Thyroid gland (tissue), 4 donors: Measurements from ENCODE around the gene SRRM2. TPM values are rescaled to one million over a fixed set of nuclear protein-coding genes. Genes with fewer than 3 reads are reported as not detected.

Source experiments
- DNase-seq, 2 donors: peaks; one replicate each; pipeline ENCODE4 v3.0.0-alpha.2; 2019
- H3K27ac ChIP-seq, 3 donors: fragments of 200-600 bp; sonication (generic); 1 replicate in 2 of 3; 2 replicates in 1 of 3; pipeline ENCODE4 v1.5.1; 2016 to 2019; ENCODE audit warnings: mild to moderate bottlenecking in 1 of 3, moderate library complexity in 1 of 3
- H3K27me3 ChIP-seq: fragments of 200-600 bp; sonication (generic); one replicate; pipeline ENCODE4 v1.5.1; 2019
- H3K36me3 ChIP-seq, 2 donors: fragments of 200-600 bp; sonication (generic); one replicate each; pipeline ENCODE4 v1.5.1; 2016 to 2019
- H3K4me1 ChIP-seq, 2 donors: fragments of 200-600 bp; sonication (generic); one replicate each; pipeline ENCODE4 v1.5.1; 2017 to 2019
- H3K4me3 ChIP-seq, 3 donors: fragments of 200-600 bp; sonication (generic); replicated peaks in 1 of 3; 1 replicate in 2 of 3; 2 replicates in 1 of 3; pipeline ENCODE4 v1.5.1; 2016; ENCODE audit warnings: mild to moderate bottlenecking in 1 of 3
- H3K9me3 ChIP-seq: fragments of 200-600 bp; sonication (generic); one replicate; pipeline ENCODE4 v1.5.1; 2017
- POLR2A ChIP-seq, 2 donors: fragments of 450-650 bp; IDR thresholded peaks; one replicate each; pipeline ENCODE4 v1.6.1; 2017; ENCODE audit warnings: antibody characterized with exemption in 2 of 2, mild to moderate bottlenecking in 2 of 2, moderate library complexity in 1 of 2
- WGBS, 2 donors: methylation state at CpG; one replicate each; pipeline ENCODE4 v1.1.5; 2017; 5-methylcytosine and 5-hydroxymethylcytosine counted together
- intact Hi-C: fragments of 100-400 bp; cut with DNase I; formaldehyde crosslinking; loops from one replicate; pipeline ENCODE4 v1.15.1; 2023
- total RNA-seq, 4 donors: library from RNA; depleted of rRNA; stranded (reverse); fragments of >200 nt; gene quantifications; one replicate each; pipeline ENCODE4 v1.2.3, GENCODE V29; 2016
- TF ChIP-seq, protein P1 (sequence below), 6 experiments: fragments of 200-600 bp in 3 of 6; fragments of 450-650 bp in 3 of 6; sonication (generic) in 3 of 6; IDR thresholded peaks; one replicate each; pipeline ENCODE4 v1.5.1; 2016 to 2019; ENCODE audit warnings: antibody characterized with exemption in 6 of 6, mild to moderate bottlenecking in 2 of 6, inconsistent platforms in 1 of 6, moderate library complexity in 1 of 6

SRRM2 gene
- total RNA-seq, 4 donors from 2014 or later = 262 to 378 (median 312) TPM

DNA sequence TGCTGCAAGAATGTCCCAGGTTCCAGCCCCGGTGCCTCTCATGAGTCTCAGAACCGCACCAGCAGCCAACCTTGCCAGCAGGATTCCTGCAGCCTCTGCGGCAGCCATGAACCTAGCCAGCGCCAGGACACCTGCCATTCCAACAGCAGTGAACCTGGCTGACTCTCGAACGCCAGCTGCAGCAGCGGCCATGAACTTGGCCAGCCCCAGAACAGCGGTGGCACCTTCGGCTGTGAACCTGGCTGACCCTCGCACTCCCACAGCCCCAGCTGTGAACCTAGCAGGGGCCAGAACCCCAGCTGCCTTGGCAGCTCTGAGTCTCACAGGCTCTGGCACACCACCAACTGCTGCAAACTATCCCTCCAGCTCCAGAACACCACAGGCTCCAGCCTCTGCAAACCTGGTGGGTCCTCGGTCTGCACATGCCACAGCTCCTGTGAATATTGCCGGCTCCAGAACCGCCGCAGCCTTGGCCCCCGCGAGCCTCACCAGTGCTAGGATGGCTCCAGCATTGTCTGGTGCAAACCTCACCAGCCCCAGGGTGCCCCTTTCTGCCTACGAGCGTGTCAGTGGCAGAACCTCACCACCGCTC is 14.8 kb downstream of the SRRM2 start:
- WGBS, 2 donors = 95% methylated on average over 10 to 17 of the region's 19 CpGs
- no peak for TF ChIP-seq POLR2A (IDR thresholded peaks at IDR 0.05)
- TF ChIP-seq, protein P1, sequence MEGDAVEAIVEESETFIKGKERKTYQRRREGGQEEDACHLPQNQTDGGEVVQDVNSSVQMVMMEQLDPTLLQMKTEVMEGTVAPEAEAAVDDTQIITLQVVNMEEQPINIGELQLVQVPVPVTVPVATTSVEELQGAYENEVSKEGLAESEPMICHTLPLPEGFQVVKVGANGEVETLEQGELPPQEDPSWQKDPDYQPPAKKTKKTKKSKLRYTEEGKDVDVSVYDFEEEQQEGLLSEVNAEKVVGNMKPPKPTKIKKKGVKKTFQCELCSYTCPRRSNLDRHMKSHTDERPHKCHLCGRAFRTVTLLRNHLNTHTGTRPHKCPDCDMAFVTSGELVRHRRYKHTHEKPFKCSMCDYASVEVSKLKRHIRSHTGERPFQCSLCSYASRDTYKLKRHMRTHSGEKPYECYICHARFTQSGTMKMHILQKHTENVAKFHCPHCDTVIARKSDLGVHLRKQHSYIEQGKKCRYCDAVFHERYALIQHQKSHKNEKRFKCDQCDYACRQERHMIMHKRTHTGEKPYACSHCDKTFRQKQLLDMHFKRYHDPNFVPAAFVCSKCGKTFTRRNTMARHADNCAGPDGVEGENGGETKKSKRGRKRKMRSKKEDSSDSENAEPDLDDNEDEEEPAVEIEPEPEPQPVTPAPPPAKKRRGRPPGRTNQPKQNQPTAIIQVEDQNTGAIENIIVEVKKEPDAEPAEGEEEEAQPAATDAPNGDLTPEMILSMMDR (IDR thresholded peaks at IDR 0.05) = no peak
- H3K4me1 ChIP-seq = no peaks in the 10 kb centered on the region
- H3K9me3 ChIP-seq = no peaks in the 10 kb centered on the region
- H3K4me3 ChIP-seq = no peak overlapping the region
- no peak overlapping the region for H3K27ac ChIP-seq
- DNase-seq = no peak
- no peaks in the 10 kb centered on the region for H3K27me3 ChIP-seq
- intact Hi-C loops = no loop called here
- peaks cover 100% of the 10 kb centered on the region in 2 donors for H3K36me3 ChIP-seq

DNA sequence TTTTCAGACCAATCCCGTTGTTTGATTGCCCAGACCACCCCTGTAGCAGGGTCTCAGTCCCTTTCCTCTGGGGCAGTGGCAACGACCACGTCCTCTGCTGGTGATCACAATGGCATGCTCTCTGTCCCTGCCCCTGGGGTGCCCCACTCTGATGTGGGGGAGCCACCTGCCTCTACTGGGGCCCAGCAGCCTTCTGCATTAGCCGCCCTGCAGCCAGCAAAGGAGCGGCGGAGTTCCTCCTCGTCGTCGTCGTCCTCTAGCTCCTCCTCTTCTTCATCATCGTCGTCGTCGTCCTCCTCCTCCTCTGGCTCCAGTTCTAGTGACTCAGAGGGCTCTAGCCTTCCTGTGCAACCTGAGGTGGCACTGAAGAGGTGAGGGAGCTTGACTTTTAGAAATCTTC is 15.5 kb downstream of the SRRM2 start:
- Histone ChIP-seq H3K9me3 (no peaks in the 10 kb centered on the region), H3K4me1 (no peaks in the 10 kb centered on the region), H3K27ac (no peak overlapping the region), H3K27me3 (no peaks in the 10 kb centered on the region), H3K4me3 (no peak overlapping the region), H3K36me3 (peaks cover 94% of the 10 kb centered on the region in 2 donors)
- DNase-seq = no peak
- intact Hi-C loops = no loop called here
- 70 to 79% methylated on average over 14 of the region's 14 CpGs for WGBS, 2 donors
- TF ChIP-seq POLR2A (IDR thresholded peaks at IDR 0.05) = no peak
- TF ChIP-seq, protein P1 (IDR thresholded peaks at IDR 0.05) = no peak

DNA sequence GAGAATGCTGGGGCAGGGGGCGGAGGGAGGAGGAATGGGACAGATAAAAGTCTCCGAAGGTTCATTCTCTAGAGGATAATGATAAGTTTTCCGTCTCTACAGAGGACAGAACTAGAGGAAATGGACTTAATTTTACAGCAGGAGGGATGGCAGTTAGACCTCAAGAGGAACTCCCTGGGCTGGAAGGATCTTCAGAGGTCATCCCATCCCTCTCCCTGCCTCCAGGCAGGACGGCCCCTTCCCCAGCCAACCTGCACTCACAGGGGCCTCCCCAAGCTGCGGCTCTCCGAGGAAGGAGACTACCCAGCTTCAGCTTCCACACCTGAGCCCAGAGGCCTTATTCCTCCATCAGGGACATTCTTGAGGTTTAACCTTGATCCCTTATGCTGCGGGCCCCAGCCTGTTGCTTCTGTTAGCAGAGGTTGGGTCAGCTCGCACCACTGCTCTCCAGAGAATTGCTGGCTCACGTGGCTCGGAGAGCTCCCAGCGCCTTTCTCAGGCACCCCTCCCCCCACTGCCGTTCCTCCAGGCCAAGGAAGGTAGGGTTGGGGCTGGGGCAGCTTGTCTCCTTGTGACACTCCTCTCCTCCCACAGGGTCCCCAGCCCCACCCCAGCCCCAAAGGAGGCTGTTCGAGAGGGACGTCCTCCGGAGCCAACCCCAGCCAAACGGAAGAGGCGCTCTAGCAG is 16.1 kb downstream of the SRRM2 start:
- no peak for TF ChIP-seq POLR2A (IDR thresholded peaks at IDR 0.05)
- TF ChIP-seq, protein P1 (IDR thresholded peaks at IDR 0.05) = no peak
- intact Hi-C loops = no loop called here
- H3K36me3 ChIP-seq = peaks cover 87 to 90% of the 10 kb centered on the region in 2 donors
- 83 to 86% methylated on average over 17 of the region's 17 CpGs for whole genome bisulfite sequencing, 2 donors
- no peaks in the 10 kb centered on the region for H3K9me3 ChIP-seq
- no peaks in the 10 kb centered on the region for H3K4me1 ChIP-seq
- no peak overlapping the region for H3K4me3 ChIP-seq
- no peak overlapping the region for H3K27ac ChIP-seq
- no peaks in the 10 kb centered on the region for H3K27me3 ChIP-seq
- DNase-seq = no peak

- H3K27ac ChIP-seq = no peak overlapping the region
- WGBS, 2 donors = 89 to 92% methylated on average over 11 of the region's 11 CpGs
- no peak overlapping the region for H3K4me3 ChIP-seq
- no peaks in the 10 kb centered on the region for H3K9me3 ChIP-seq
- TF ChIP-seq POLR2A (IDR thresholded peaks at IDR 0.05) = no peak
- H3K27me3 ChIP-seq = no peaks in the 10 kb centered on the region
- intact Hi-C loops = no loop called here
- H3K4me1 ChIP-seq = no peaks in the 10 kb centered on the region
- H3K36me3 ChIP-seq = peaks cover 84 to 90% of the 10 kb centered on the region in 2 donors
- no peak for DNase-seq
Observed at GRCh38 chr16:2769100-2769529, 16.7 kb downstream of the SRRM2 start.

- no peak for TF ChIP-seq POLR2A (IDR thresholded peaks at IDR 0.05)
- TF ChIP-seq, protein P1 (IDR thresholded peaks at IDR 0.05) = no peak
- intact Hi-C loops = no loop called here
- Histone ChIP-seq H3K4me1 (no peaks in the 10 kb centered on the region), H3K9me3 (no peaks in the 10 kb centered on the region), H3K4me3 (no peak overlapping the region), H3K27ac (no peak overlapping the region), H3K27me3 (no peaks in the 10 kb centered on the region), H3K36me3 (peaks cover 84 to 90% of the 10 kb centered on the region in 2 donors)
- DNase-seq = no peak
- WGBS, 2 donors = 81 to 84% methylated on average over 14 of the region's 14 CpGs
Observed at GRCh38 chr16:2769675-2770056, 17.2 kb downstream of the SRRM2 start.
